IPS-18c (cell line): ENCODE data around the gene SPI1.
"Not testable (repeated sequence)": the region's sequence is repeated elsewhere in the genome, so short reads cannot be mapped to it uniquely, and the experiment has no call there.

Experiments used
- H3K4me3 ChIP-seq: 2 replicates; pipeline ENCODE4 v1.7.0; 2013; ENCODE audit warnings: low read depth, mild to moderate bottlenecking, low read length, moderate library complexity; ENCODE audit not compliant: insufficient read depth
- H3K9me3 ChIP-seq: one replicate; pipeline ENCODE4 v1.6.1; 2013; ENCODE audit warnings: mild to moderate bottlenecking, low read length, moderate library complexity; ENCODE audit not compliant: control insufficient read depth, insufficient read depth

The SPI1 gene

DNA sequence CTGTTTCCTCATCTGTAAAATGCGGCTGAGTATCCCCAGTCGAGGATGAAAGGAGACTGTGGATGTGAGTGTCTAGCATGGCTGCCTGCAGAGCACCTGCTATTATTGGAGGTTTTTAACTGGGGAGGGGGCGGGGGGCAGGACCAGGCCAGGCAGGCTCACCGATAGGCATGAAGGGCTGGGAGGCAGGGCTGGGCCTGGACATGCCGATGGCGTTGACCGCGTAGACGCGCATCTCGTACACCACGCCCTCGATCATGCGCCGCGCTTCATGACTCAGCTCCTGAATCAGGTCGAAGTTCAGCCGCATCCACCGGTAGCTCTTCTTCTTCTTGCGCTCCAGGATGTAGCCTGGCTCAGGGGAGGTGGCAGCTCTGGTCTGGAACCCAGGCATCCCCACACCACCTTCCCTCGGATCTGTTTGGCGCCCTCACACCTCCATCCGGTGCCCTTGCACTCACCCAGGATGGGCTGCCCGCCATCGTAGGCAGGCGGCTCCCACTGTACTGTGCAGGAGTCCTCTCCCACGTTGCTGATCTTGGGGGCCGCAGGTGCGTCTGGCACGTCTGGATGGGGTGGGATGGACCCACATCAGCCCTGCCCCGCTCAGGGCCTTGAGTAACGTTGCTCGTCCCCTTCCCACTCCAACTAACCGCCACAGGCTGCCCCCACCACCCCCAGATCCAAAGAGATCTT lies 41.0 kb downstream of the SPI1 start:
- Histone ChIP-seq H3K9me3 (no peaks in the 10 kb centered on the region), H3K4me3 (no peak overlapping the region)

DNA sequence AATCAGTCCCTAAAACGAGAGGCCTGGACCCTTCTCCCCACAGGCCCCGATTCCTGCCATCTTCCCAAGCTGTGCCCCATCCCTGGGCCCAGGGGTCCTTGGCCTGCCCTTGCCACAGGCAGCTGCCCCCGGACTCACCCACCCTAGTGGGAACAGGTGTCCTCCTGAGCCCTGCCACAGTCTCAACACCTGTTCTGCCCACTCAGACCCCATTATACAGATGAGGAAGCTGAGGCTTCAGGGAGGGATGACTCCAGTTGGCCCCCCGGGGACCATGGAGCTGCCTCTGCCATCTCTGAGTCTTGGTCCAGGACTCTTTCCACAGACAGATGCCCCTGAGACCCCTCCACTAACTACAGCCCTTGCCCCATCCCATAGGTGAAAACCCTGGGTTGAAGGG lies 41.8 kb downstream of the SPI1 start:
- H3K4me3 ChIP-seq, result no peak overlapping the region
- no peaks in the 10 kb centered on the region for H3K9me3 ChIP-seq

DNA sequence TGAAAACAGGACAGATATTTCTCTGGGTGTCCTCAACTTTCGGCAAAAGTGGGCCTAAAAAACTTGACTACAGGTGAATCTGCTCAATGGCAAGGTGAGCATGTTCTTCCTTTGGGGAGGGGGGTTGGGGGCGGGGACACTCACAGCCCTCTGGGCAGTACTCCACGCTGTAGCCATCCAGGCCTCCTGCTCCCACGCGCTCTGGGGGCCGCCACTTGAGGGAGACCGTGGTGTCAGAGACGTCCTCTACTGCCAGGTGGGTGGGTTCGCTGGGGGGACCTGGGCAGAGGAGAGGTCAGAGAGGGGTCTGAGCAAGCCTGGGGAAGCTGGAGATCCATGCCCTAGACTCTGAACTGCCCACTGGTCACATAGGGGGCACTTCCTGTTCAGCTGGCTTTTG lies 42.6 kb downstream of the SPI1 start:
- H3K9me3 ChIP-seq, result no peaks in the 10 kb centered on the region

DNA sequence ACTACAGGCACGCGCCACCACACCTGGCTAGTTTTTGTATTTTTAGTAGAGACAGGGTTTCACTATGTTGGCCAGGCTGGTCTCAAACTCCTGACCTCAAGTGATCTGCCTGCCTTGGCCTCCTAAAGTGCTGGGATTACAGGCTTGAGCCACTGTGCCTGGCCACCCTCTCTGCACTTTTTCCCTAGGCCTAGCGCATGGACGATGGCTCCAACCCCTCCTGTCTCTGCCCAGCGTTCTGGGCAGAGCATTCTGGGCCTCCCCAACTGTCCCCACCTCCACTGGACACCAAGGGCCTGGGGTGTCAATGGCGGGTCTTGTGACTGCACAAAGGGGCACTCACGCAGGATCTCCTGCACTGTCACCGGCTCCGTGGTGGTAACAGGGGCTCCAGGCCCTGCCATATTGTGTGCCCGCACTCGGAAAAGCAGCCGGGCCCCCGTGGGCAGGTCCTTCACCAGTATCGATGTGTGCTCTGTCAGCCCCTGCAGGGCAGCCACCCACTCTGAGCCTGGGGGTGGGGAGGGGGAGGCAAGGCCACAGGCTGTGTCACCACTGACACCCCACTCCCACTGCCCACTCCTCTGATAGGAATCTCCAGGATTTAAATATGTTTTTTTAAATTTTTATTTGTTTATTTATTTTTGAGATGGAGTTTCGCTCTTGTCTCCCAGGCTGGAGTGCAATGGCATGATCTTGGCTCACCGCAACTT lies 43.5 kb downstream of the SPI1 start:
- H3K9me3 ChIP-seq, H3K4me3 ChIP-seq: not testable (repeated sequence)

More for the DNA sequence above, 42.6 kb downstream of the SPI1 start:
- H3K4me3 ChIP-seq, result no peak overlapping the region

DNA sequence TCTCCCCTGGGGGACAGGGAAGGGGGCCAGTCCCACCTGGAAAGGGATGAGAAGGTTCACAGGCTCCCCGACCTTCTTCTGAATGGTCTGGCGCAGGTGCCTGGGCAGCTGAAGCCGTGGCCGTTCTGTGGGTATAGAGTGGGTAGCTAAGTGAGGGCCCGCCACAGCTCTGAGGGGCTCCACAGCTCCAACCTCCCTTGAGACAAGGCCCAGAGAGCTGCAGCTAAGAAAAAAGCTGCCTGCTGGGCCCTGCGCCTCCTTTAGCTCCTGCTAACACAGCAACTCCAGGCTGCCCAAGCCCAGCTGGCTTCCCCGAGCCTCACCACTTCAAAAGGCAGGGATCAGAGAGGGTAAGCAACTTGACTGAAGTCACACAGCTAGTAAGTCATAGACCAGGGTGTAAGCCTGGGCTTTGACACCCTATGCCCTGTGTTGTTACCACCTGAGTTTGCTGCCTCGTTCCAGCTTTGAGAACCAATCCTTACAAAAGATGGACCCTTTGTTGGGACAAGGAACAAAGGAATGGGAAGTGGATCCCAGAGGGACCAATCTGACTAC lies 44.4 kb downstream of the SPI1 start:
- Histone ChIP-seq H3K4me3 (no peak overlapping the region), H3K9me3 (no peaks in the 10 kb centered on the region)

DNA sequence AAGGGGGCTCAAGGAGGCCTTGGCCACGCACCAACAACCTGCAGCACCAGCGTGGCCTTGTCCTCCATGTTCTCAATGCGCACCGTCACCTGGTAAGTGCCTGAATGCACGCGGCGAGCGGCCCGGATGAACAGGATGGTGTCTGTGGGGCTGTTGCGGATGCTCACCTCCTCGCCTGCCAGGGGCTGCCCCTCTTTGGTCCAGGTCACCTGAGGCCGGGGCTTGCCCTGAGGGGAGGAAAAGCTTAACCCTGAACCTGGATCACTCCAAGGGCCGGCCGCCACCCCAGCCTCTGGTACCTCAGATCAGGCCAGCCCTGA lies 44.9 kb downstream of the SPI1 start:
- Histone ChIP-seq H3K4me3 (no peak overlapping the region), H3K9me3 (no peaks in the 10 kb centered on the region)

DNA sequence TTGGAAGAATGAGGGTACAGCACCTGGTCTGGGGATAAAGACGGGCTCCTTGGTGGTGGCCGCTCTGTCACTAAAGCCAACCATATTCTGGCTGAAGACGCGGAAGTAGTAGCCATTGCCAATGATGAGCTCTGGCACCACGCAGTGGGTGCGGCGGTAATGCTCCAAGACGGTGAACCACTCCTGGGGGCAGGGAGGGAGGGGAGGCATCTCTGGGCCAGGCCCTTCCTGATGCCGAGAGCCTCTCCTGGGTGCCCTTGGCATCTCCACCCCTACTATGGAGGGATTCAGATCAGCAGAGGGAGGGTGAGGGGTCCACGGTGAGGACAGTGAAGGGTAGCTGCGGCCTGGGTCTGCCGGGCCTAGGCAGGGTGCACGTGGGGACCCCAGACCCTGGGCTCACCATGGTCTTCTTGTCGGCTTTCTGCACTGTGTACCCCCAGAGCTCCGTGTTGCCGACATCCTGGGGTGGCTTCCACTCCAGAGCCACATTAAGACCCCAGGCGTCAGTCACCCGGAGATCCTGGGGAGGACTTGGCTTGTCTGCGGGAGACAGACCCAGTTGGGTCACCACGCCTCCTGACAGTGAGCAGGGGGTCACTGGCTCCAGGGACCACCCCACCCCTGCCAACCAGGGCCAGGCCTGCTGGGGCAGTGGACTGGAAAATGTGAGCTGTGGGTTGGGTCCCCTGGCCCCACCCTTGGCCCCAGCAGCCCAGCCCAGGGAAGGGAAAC lies 45.4 kb downstream of the SPI1 start:
- Histone ChIP-seq H3K4me3 (no peak overlapping the region), H3K9me3 (no peaks in the 10 kb centered on the region)

DNA sequence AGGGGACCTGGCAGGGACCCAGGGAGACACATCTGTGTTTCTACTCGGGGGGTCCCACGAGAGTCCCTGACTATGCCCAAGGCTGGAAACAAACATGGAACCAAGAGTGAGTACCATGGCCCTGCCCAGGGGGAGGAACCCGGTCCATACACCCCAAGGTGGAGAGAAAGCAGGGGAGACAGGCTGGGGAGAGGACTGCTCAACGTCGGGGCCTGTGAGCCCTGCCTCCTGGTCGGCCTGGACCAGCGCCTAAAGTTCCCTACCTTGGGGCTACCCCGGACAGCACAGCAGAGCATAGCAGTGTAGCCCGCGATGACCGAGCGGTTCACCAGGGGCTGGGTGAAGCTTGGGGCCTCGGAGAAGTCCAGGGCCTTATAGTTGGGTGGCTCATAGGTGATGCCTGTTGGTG lies 46.0 kb downstream of the SPI1 start:
- Histone ChIP-seq H3K4me3 (no peak overlapping the region), H3K9me3 (no peaks in the 10 kb centered on the region)

DNA sequence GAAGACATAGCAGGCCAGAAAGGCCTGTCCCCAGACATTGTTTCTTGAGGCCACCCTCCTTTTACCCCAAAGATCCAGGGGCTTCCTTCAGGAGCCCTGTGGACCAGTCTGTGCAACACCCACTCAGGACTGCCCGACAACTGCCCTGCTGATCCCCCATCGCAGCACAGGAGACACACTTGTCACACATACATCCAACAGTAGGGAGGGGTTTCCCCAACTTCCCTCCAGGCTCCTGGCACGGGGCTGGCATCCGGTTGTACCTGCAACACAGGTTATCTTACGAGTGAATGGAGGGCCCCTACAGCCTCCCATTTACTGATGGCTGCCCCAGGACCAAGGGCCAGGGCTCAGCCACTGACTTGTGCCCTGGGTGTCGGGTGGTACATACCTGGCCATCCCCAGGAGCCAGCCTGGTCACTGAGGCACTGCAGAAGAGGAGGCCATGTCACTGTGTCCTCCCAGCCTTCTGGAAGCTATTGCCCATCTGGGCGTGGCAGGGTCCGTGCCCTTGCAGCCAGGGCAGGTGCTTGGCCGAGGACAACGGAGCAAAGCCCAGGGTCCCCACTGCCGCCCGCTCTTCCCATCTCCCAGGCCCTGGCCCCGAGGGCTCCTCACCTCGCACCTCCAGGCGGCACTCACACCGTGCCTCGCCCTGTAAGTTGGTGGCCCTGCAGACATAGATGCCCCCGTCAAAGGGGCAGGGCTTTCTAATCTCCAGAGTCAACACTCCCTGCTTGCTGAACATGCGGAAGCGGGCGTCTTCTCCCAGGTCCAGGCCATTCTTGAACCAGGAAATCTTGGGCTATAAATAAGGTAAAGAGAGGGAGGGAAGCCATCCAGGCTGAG lies 46.7 kb downstream of the SPI1 start:
- Histone ChIP-seq H3K4me3 (no peak overlapping the region), H3K9me3 (no peaks in the 10 kb centered on the region)

DNA sequence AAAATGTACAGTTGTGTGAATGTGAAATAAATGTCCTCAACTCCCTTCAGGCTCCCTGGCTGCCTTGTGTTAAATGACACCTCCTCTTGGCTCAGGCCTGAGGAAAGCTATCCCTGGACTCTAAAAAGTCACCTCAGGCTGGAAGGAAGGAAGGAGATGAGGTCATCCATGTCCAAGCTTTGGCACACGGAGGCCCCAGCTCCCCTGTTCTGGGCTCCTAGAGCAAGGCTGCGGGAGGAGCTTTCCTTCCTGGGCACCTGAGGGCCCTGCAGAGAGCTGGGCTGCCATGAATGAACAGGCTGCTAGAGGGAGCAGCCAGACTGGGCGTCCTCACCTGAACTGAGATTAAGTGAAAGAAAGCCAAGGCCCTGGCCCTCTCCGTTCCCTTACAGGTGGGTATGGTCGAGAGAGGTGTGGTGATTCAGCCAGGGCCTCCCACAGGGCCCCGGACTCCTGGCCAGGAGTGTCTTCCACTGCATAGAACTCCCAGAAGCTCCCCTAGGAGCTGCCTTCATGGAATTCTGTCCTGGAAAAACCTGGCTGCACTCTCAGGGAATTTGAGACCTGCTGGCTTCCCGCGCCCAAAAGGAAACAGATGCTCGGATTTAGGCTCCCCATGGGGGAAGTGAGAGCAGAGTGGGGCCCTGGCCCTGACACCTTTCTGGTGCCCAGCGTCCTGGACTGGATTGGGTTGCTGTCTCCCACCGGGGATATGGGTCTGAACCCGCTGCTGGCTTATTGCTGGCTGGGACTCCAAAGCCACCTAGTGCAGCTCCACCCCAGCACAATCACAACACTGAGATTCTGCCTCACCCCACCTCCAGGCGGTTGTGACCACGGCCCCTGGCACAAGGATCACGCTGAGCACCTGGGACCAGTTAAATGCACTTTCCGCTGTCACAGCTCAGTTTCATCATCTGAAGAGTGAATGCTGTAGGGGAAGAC lies 48.1 kb downstream of the SPI1 start:
- no peaks in the 10 kb centered on the region for H3K9me3 ChIP-seq
- no peak overlapping the region for H3K4me3 ChIP-seq

DNA sequence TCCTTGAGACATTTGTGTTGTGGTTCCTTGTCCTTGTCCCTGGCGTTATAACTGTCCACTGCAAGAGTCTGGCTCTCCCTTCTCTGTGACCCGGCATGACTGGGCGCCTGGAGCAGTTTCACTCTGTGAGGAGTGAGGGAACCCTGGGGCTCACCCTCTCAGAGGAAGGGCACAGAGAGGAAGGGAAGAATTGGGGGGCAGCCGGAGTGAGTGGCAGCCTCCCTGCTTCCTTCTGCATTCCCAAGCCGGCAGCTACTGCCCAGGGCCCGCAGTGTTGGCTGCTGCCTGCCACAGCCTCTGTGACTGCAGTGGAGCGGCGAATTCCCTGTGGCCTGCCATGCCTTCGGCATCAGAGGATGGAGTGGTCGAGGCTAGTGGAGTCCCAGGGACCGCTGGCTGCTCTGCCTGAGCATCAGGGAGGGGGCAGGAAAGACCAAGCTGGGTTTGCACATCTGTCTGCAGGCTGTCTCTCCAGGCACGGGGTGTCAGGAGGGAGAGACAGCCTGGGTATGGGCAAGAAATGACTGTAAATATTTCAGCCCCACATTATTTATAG lies 48.8 kb downstream of the SPI1 start:
- no peak overlapping the region for H3K4me3 ChIP-seq
- H3K9me3 ChIP-seq, result no peaks in the 10 kb centered on the region

DNA sequence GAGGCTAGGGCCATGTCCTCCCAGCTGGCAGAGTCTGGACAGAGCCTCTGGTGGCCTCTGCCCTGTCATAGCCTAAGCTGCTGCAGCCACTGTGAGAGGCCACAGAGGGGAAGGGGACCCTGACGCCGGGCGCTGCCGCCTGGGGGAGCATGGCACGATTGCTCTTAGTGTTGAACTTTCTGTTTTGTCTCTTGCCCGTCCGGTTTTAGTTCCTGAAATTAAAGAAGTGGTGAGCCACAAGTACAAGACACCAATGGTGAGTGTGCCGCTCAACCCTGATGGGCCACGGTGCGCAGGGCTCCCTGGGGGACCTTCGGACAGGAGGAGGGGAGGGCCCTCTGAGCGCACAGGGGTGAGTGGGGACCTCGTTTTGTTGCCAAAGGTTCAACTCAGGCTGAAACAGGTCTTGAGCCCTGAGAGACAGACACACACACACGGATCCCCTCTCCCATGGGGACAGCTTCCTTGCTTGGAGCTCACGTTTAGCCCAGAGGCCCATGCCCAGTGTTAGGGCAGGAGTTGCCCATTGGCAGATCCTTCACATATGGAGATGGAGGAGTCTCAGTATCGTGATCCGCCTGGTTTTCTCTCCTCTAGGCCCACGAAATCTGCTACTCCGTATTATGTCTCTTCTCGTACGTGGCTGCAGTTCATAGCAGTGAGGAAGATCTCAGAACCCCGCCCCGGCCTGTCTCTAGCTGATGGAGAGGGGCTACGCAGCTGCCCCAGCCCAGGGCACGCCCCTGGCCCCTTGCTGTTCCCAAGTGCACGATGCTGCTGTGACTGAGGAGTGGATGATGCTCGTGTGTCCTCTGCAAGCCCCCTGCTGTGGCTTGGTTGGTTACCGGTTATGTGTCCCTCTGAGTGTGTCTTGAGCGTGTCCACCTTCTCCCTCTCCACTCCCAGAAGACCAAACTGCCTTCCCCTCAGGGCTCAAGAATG lies 49.6 kb downstream of the SPI1 start:
- H3K4me3 ChIP-seq, result no peak overlapping the region
- no peaks in the 10 kb centered on the region for H3K9me3 ChIP-seq

DNA sequence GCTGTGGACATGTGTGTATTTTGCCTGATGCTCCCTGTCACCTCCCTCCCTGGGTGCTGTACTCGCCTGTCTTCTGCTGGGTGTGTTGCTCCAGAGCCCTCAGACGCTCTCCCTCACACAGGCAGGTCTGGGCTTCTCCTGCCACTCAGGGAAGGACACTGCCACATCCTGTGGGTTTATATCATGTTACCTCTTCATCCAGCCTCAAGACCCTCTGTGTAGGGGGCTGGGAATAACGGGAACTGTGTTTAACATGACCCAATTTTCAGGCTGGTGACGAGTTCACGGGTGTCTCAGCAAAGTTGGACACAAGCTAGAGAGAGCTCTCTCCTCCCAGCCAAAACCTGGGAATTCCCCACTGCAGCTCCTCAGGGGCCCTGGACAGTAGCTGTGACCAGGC lies 50.4 kb downstream of the SPI1 start:
- no peaks in the 10 kb centered on the region for H3K9me3 ChIP-seq

DNA sequence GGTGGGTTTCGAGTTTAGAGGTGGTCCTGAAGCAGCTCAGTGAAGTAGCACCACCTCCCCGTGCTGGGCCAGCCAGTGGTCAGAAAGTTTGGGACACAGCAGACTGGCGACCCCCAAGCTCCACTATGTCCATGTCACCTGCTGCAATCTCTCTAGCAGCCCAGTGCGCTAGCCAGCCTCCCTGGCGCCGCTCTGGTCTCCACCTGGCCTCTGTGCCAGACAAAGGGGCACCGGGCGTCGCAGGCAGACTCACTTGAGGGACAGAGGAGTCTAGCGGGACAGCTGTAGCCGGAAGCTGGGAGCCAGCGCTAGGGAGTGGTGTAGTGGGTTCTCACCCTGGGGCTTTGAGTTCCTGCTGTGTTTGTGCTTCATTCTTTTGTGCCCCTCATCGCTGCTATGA lies 51.3 kb downstream of the SPI1 start:
- H3K4me3 ChIP-seq, result no peak overlapping the region

More for the DNA sequence above, 50.4 kb downstream of the SPI1 start:
- no peak overlapping the region for H3K4me3 ChIP-seq

DNA sequence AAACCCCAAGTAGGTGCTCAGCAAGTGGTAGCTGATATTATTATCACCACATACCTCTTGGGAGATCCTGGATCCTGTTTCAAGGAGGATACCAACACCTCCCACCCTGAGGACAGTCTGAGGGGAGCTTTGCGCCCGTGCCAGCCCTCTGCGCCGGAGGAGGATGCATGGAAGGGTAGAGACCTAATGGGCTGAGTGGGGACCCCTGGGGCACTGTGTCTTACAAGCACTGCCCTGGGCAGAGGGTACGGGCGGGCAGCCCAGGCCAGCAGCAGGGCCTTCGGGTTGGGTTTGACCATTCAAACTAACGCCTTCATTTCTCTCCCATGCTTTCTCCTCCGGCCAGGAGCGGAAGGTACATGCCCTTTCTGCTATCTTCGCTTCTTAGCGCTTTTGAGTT lies 52.1 kb downstream of the SPI1 start:
- no peaks in the 10 kb centered on the region for H3K9me3 ChIP-seq
- H3K4me3 ChIP-seq, result no peak overlapping the region

More for the DNA sequence above, 51.3 kb downstream of the SPI1 start:
- no peaks in the 10 kb centered on the region for H3K9me3 ChIP-seq
